ENCODE measurements around the gene UBASH3B.

Gene UBASH3B

DNA sequence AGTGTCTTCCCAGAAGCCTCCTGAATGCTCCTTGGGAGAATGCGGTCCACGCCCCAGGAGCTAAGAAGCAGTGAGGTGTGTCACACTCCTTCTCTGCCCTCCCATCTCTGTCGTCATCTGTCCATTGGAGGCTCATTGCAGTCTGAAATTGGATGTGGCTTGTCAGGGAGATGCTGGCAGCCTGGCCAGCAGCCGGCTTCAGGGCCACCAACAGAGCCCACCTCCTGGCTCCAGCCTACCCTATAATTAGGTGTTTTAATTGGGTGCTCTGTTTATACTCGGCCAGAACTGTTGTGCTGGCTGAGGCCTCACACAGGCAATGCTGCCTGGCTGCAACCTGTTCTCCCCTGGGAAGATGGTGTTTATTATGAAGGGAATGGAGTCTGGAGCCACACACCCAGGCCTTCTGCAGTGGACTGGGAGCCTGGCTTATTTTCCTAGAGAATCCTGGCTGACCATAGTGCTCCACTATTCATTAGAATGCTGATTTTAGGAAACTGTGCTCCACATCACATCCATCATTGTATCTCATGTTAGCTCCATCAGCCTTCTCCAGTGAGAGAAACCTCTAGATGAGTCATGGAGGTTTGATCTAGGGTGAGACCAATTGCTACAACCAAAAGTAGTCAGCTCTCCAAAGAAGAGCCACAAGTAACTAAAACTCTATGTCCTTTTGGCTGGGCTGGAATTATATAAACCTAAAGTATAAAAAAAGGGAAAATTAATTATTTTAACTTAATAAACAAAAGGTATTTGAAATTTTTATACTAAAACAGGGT, 96.0 kb downstream of the UBASH3B start:
- H3K27ac ChIP-seq = no peak overlapping the region
- ChIA-PET POLR2A (ENCODE audit: low non-redundant PET) (no interaction called here), CTCF (interaction anchor here (0.7 to 1.0 kb wide), 2 partner anchors 171 to 270 kb away, joined by 3 read pairs; no protein-coding TSS in a partner anchor)
- TF ChIP-seq, protein P1, sequence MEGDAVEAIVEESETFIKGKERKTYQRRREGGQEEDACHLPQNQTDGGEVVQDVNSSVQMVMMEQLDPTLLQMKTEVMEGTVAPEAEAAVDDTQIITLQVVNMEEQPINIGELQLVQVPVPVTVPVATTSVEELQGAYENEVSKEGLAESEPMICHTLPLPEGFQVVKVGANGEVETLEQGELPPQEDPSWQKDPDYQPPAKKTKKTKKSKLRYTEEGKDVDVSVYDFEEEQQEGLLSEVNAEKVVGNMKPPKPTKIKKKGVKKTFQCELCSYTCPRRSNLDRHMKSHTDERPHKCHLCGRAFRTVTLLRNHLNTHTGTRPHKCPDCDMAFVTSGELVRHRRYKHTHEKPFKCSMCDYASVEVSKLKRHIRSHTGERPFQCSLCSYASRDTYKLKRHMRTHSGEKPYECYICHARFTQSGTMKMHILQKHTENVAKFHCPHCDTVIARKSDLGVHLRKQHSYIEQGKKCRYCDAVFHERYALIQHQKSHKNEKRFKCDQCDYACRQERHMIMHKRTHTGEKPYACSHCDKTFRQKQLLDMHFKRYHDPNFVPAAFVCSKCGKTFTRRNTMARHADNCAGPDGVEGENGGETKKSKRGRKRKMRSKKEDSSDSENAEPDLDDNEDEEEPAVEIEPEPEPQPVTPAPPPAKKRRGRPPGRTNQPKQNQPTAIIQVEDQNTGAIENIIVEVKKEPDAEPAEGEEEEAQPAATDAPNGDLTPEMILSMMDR (conservative IDR thresholded peaks at IDR 0.05; ENCODE audit: low read depth) = no peak
- no peak for DNase-seq (ENCODE audit: low spot score)

DNA sequence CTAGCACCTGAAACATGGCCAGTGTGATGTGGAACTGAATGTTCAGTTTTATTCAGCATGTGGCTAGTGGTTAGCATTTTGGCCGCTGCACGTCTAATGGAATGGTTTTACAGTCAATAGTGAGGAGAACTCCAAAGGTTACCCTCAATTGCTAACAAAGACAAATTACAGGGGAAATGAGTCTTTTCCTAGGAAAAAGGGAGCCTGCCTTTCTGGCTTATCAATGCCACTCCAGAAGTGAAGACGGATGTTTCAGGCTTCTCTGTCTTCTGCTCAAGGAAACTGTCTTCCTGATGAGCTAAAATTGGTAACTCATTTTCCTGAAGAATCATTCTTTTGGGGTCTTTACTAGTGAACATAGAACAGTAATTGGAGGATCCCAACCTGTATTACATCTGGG, 98.5 kb downstream of the UBASH3B start:
- no peak for DNase-seq (ENCODE audit: low spot score)
- ChIA-PET CTCF (interaction anchor here (0.6 to 1.3 kb wide), 2 partner anchors 88 to 125 kb away, joined by 3 to 4 read pairs; no protein-coding TSS in a partner anchor), POLR2A (ENCODE audit: low non-redundant PET) (no interaction called here)
- no peak overlapping the region for H3K27ac ChIP-seq
- TF ChIP-seq, protein P1 (conservative IDR thresholded peaks at IDR 0.05; ENCODE audit: low read depth) = no peak

DNA sequence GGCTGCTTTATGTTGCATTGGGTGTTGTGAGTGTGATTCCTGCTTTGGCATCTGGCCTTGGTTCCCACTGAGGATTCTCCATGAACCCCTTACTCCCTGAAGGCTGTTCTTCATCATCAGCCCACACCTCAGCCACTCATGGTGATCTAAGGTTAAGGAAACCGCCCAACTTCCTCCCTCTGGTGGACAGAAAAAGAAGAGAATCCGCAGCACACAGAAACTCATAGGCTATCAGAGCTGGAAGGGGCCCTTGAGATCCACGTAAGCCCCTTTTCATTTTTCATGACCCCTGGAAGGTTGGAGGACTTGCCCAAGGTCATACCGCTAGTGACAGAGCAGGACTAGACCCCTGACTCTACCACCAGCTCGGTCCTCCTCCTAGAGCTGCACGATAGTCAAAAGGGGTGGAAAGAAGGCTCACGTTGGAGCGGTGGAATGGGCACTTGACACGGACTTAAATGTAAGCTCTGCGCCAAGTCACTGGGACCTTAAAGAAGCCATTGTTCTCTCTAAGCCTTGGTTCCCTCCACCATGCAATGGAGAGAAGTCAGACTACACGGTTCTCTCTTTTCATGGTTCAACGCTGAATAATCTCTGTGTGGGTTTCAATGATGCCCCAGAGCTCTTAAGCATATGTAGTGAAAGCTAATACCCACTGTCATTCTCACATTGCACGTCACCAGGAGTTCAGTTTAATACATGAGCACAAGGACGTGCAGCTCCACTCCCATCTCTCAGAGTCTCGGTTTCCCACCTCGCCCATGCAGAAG, 99.2 kb downstream of the UBASH3B start:
- no peak for DNase-seq (ENCODE audit: low spot score)
- ChIA-PET CTCF (interaction anchor here (0.6 to 1.3 kb wide), 5 partner anchors 9 to 126 kb away, joined by 3 to 4 read pairs (median 3); no protein-coding TSS in a partner anchor), POLR2A (ENCODE audit: low non-redundant PET) (no interaction called here)
- TF ChIP-seq, protein P1 (conservative IDR thresholded peaks at IDR 0.05; ENCODE audit: low read depth) = no peak
- no peak overlapping the region for H3K27ac ChIP-seq

DNA sequence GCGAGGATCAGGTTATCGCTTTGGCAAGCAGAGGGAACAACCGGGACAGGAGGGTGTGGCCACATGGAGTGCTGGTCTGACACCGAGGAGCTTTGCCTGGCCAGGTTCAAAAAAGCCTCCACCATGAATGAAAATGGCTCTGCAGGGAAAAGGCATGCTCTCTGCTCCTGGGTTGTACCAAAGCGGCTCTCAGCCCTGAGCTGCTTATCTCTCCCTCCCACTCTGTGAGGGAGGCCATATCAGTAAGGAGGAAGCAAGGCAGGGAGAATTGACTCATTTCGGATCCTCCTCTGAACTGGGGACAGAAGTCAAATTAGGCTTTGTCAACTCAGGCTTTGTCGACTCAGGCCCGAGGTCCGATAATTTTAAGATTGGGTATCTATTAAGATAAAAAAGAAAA, 99.9 kb downstream of the UBASH3B start:
- TF ChIP-seq, protein P1 (conservative IDR thresholded peaks at IDR 0.05; ENCODE audit: low read depth) = no peak
- CTCF ChIA-PET = interaction anchor here (0.6 to 1.6 kb wide), 4 partner anchors 9 to 127 kb away, joined by 3 to 5 read pairs (median 4); no protein-coding TSS in a partner anchor
- no peak for DNase-seq (ENCODE audit: low spot score)
- POLR2A ChIA-PET (ENCODE audit: low non-redundant PET) = no interaction called here
- H3K27ac ChIP-seq = no peak overlapping the region

DNA sequence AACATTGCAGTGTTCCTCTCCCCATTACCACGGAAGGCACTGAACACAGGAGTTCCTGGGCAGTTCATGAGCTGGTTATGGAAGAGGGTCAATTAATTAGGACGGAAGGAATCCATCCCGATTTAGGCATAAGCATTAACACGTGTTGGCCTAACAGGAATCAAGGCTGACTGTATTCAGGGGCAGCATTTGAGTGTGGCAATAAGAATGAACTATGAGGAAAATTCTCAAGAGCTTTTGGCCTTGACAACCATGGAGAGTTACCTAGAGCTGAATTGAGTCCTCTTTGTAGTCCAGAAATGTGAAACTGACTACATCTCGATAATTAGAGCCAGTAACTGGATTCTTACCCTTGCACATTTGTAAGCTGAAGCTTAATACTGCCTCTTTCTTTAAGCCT, 100.4 kb downstream of the UBASH3B start:
- TF ChIP-seq, protein P1 (conservative IDR thresholded peaks at IDR 0.05; ENCODE audit: low read depth) = no peak
- ChIA-PET POLR2A (ENCODE audit: low non-redundant PET) (no interaction called here), CTCF (interaction anchor here (0.6 to 1.6 kb wide), 3 partner anchors 97 to 1400 kb away, joined by 3 to 5 read pairs (median 4); no protein-coding TSS in a partner anchor)
- DNase-seq (ENCODE audit: low spot score) = no peak
- no peak overlapping the region for H3K27ac ChIP-seq

DNA sequence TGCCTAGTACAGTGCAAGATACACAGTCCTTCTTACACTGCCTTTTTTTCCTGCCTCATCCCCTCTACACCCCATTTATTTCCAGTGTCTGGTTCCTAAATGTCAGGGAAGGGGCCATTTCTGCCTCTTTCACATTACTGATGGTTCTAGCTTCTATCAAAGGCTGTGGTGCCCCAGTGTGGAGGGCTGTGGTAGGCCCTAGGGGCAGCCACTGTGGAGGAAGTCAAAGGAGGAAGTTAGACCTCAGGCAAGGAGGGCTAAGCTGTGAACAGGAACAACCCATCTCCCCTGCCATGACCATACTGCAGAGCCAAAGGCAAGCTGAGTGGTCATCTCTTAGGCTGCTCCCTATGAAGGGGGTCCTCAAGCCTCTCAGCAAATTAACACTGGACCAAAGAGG, 100.9 kb downstream of the UBASH3B start:
- CTCF ChIA-PET = interaction anchor here (0.6 to 1.6 kb wide), 3 partner anchors 96 to 1400 kb away, joined by 3 to 5 read pairs (median 4); no protein-coding TSS in a partner anchor

More for the DNA sequence above, 100.9 kb downstream of the UBASH3B start:
- DNase-seq (ENCODE audit: low spot score) = no peak
- POLR2A ChIA-PET (ENCODE audit: low non-redundant PET) = interaction anchor here (0.6 kb wide), 1 partner anchor 34 kb away, joined by 3 read pairs; no protein-coding TSS in a partner anchor
- TF ChIP-seq, protein P1 (conservative IDR thresholded peaks at IDR 0.05; ENCODE audit: low read depth) = no peak
- H3K27ac ChIP-seq = no peak overlapping the region
